Keratinocyte (primary cell): ENCODE data around the gene PAGR1. TPM values are rescaled to one million over a fixed set of nuclear protein-coding genes. Genes with fewer than 3 reads are reported as not detected.

Source experiments
- DNase-seq: peaks from one replicate; pipeline ENCODE4 v3.0.0-alpha.2; 2011; ENCODE audit warnings: low read depth, missing footprints, low spot score
- FAIRE-seq: peaks from 2 replicates; lab custom pipeline; 2011; peaks lifted over from hg19 to GRCh38; lab: Jason Lieb, UNC
- H2AFZ ChIP-seq: 2 replicates; pipeline ENCODE4 v1.6.0; 2012; ENCODE audit warnings: low read length, control low read depth, inconsistent platforms; ENCODE audit not compliant: control insufficient read depth
- H3K27ac ChIP-seq: 2 replicates; pipeline ENCODE4 v1.5.1; 2011; ENCODE audit warnings: low read length; ENCODE audit not compliant: control insufficient read depth, insufficient read depth
- H3K27me3 ChIP-seq: 3 replicates; pipeline ENCODE4 v1.6.0; 2011; ENCODE audit warnings: low read length; ENCODE audit not compliant: control insufficient read depth, insufficient read depth; ENCODE audit errors: extremely low read depth
- H3K36me3 ChIP-seq, 2 experiments: 2 replicates in 1 of 2; 3 replicates in 1 of 2; pipeline ENCODE4 v1.5.1; 2011; ENCODE audit warnings: low read length in 2 of 2, mild to moderate bottlenecking in 1 of 2; ENCODE audit not compliant: control insufficient read depth in 2 of 2, insufficient read depth in 2 of 2; ENCODE audit errors: extremely low read depth in 1 of 2
- H3K4me1 ChIP-seq: 3 replicates; pipeline ENCODE4 v1.5.1; 2011; ENCODE audit warnings: low read length; ENCODE audit not compliant: control insufficient read depth, insufficient read depth; ENCODE audit errors: extremely low read depth
- H3K4me2 ChIP-seq: 3 replicates; pipeline ENCODE4 v1.6.0; 2011; ENCODE audit warnings: low read depth, low read length; ENCODE audit not compliant: control insufficient read depth, insufficient read depth; ENCODE audit errors: extremely low read depth
- H3K4me3 ChIP-seq, 3 experiments: fragments of 200-600 bp in 1 of 3; sonication (generic) in 1 of 3; 2 replicates in 2 of 3; 3 replicates in 1 of 3; pipeline ENCODE4 v1.5.1; 2011 to 2016; ENCODE audit warnings: low read length in 3 of 3, mild to moderate bottlenecking in 3 of 3, control low read depth in 2 of 3, inconsistent platforms in 1 of 3, low read depth in 1 of 3, mixed read lengths in 1 of 3, mixed run types in 1 of 3, moderate library complexity in 1 of 3; ENCODE audit not compliant: control insufficient read depth in 2 of 3, insufficient read depth in 2 of 3; ENCODE audit errors: extremely low read depth in 1 of 3
- H3K79me2 ChIP-seq: 2 replicates; pipeline ENCODE4 v1.6.0; 2012; ENCODE audit warnings: low read length; ENCODE audit not compliant: control insufficient read depth, insufficient read depth
- H3K9ac ChIP-seq: 3 replicates; pipeline ENCODE4 v1.6.0; 2011; ENCODE audit warnings: low read length; ENCODE audit not compliant: control insufficient read depth, insufficient read depth; ENCODE audit errors: extremely low read depth
- H3K9me1 ChIP-seq: 3 replicates; pipeline ENCODE4 v1.6.0; 2011; ENCODE audit warnings: low read length; ENCODE audit not compliant: control insufficient read depth, insufficient read depth; ENCODE audit errors: extremely low read depth
- H3K9me3 ChIP-seq: 2 replicates; pipeline ENCODE4 v1.5.1; 2012; ENCODE audit warnings: low read depth, low read length; ENCODE audit not compliant: control insufficient read depth
- H4K20me1 ChIP-seq: 3 replicates; pipeline ENCODE4 v1.6.0; 2011; ENCODE audit warnings: low read length; ENCODE audit not compliant: control insufficient read depth, insufficient read depth; ENCODE audit errors: extremely low read depth
- CTCF ChIP-seq, 3 experiments: IDR thresholded peaks in 1 of 3; conservative IDR thresholded peaks in 1 of 3; optimal IDR thresholded peaks in 1 of 3; 2 replicates in 2 of 3; 3 replicates in 1 of 3; pipeline versions ENCODE3 to v1.5.1; 2011; ENCODE audit warnings: low read length in 3 of 3, mild to moderate bottlenecking in 3 of 3, moderate library complexity in 2 of 3, control low read depth in 1 of 3, inconsistent platforms in 1 of 3; ENCODE audit not compliant: insufficient read depth in 2 of 3; ENCODE audit errors: extremely low read depth in 1 of 3
- EZH2 ChIP-seq: IDR thresholded peaks from one replicate; pipeline ENCODE4 v1.6.1; 2012; ENCODE audit warnings: inconsistent platforms, mild to moderate bottlenecking, low read length, moderate library complexity
- dilution Hi-C: fragments of 300-500 bp; cut with MboI; formaldehyde crosslinking; loops from one replicate; pipeline ENCODE4 v1.7.0; 2020; ENCODE audit warnings: low sequenced_read_pairs; ENCODE audit not compliant: extremely low pct_ligation_motif_present
- polyA plus RNA-seq, 5 experiments: library from polyadenylated mRNA; depleted of rRNA in 3 of 5; stranded (reverse) in 3 of 5; stranded (forward) in 1 of 5; unstranded in 1 of 5; fragments of >200 nt; gene quantifications; 1 replicate in 1 of 5; 2 replicates in 3 of 5; 3 replicates in 1 of 5; pipeline versions ENCODE4 v1.2.1 to v1.2.3, GENCODE V29; 2011 to 2012; ENCODE audit warnings: missing spikeins in 2 of 5, low read depth in 1 of 5, low replicate concordance in 1 of 5

The PAGR1 gene
- polyA plus RNA-seq, 1 donor (not counting 4 experiments of a cell fraction or from before 2014, with no cell fraction given) = 13.6 TPM

- dilution Hi-C loops = no loop called here
Measured at GRCh38 chr16:29850998-29851397, 35.0 kb downstream of the PAGR1 start.

GRCh38 chr16:29852654-29853053, 36.7 kb downstream of the PAGR1 start:
- no peak overlapping the region for H3K9ac ChIP-seq
- H2AFZ ChIP-seq = no peak overlapping the region
- no peak overlapping the region for H3K4me3 ChIP-seq
- no peak overlapping the region for H3K27ac ChIP-seq
- no peaks in the 10 kb centered on the region for H3K79me2 ChIP-seq
- H3K9me3 ChIP-seq = no peaks in the 10 kb centered on the region
- DNase-seq (no peak), FAIRE-seq (no peak)
- no peak overlapping the region for H3K4me2 ChIP-seq
- H3K9me1 ChIP-seq = peaks cover 1% of the 10 kb centered on the region
- H3K27me3 ChIP-seq = no peaks in the 10 kb centered on the region
- H4K20me1 ChIP-seq = no peaks in the 10 kb centered on the region
- dilution Hi-C loops = no loop called here
- H3K4me1 ChIP-seq = no peaks in the 10 kb centered on the region
- TF ChIP-seq EZH2 = no peak
- no peak for TF ChIP-seq CTCF (optimal IDR thresholded peaks at IDR 0.05 in 1 of 3, IDR thresholded peaks at IDR 0.05 in 1 of 3, conservative IDR thresholded peaks at IDR 0.05 in 1 of 3; ENCODE audit: extremely low read depth in 1 of 3, insufficient read depth in 2 of 3, low read length in 3 of 3)
- peaks cover 2 to 4% of the 10 kb centered on the region in 2 experiments for H3K36me3 ChIP-seq

More at GRCh38 chr16:29850998-29851397, 35.0 kb downstream of the PAGR1 start:
- Histone ChIP-seq H3K36me3 (peaks cover 12 to 15% of the 10 kb centered on the region in 2 experiments), H2AFZ (no peak overlapping the region), H3K79me2 (no peaks in the 10 kb centered on the region), H3K4me2 (no peak overlapping the region), H3K27me3 (no peaks in the 10 kb centered on the region), H3K4me3 (no peak overlapping the region), H3K27ac (no peak overlapping the region), H3K4me1 (no peaks in the 10 kb centered on the region), H4K20me1 (no peaks in the 10 kb centered on the region), H3K9me3 (no peaks in the 10 kb centered on the region), H3K9me1 (no peaks in the 10 kb centered on the region), H3K9ac (no peak overlapping the region)
- DNase-seq (no peak), FAIRE-seq (no peak)
- no peak for TF ChIP-seq CTCF (optimal IDR thresholded peaks at IDR 0.05 in 1 of 3, IDR thresholded peaks at IDR 0.05 in 1 of 3, conservative IDR thresholded peaks at IDR 0.05 in 1 of 3; ENCODE audit: extremely low read depth in 1 of 3, insufficient read depth in 2 of 3, low read length in 3 of 3)
- no peak for TF ChIP-seq EZH2
